GM18873 (cell line): ENCODE measurements around the gene SEPTIN8.

ENCODE experiments used
- ATAC-seq: cut with Tn5 transposase; IDR thresholded peaks from one replicate; pipeline ENCODE4 v1.9.1; 2021; ENCODE audit warnings: mild to moderate bottlenecking, moderate library complexity, moderate number of reproducible peaks; ENCODE audit not compliant: unreplicated experiment, low FRiP score

Gene SEPTIN8

GRCh38 chr5:132785864-132786263 is 8.8 kb upstream of the SEPTIN8 start:
- ATAC-seq, result no peak

DNA sequence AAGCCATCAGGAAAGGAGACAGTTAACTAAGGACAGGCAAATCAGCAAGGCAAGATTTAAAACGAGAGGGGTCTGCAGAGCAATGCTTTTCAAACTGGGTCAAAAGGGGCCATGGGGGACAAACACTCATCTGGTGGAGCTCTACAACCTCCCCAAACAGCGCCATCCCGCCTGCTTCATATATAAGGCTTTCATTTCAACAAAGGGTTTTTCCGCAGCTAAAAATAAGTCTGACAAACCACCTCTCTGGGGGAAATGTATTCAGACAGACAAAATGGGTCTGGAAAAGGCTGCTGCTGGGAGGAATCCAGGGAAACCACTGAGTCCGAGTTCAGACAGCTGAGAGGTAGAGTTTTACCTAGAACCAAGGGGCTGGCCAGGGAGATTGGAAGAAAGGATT is 8.3 kb upstream of the SEPTIN8 start:
- no peak for ATAC-seq

GRCh38 chr5:132782101-132782500 is 5.1 kb upstream of the SEPTIN8 start:
- no peak for ATAC-seq

GRCh38 chr5:132781029-132781428 is 4.0 kb upstream of the SEPTIN8 start:
- ATAC-seq, result no peak

DNA sequence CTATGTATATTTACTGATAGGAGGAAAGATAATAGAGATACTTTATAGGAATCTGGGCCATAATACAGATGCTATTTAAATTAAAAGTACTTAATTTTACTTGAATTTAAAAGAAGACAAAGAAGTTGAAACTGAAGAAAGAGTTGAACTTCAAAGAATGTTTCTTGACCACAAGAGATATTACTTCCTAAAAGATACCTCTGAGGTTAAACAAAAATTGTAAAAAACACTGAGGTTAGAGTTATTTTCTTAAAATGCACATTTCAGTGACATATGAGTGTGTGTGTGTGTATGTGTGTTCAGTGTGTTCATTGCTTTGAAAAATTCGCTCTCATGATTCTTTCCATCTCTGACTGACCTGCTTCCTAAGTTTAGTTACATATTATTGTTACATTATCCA is 3.5 kb upstream of the SEPTIN8 start:
- no peak for ATAC-seq

GRCh38 chr5:132779961-132780360 is 2.9 kb upstream of the SEPTIN8 start:
- ATAC-seq, result no peak

GRCh38 chr5:132778856-132779255 is 1.8 kb upstream of the SEPTIN8 start:
- ATAC-seq, result no peak

GRCh38 chr5:132778129-132778528 is 1.1 kb upstream of the SEPTIN8 start:
- ATAC-seq, result no peak

- ATAC-seq, result no peak
Measured at GRCh38 chr5:132776938-132777208, 166 bp downstream of the SEPTIN8 start.

DNA sequence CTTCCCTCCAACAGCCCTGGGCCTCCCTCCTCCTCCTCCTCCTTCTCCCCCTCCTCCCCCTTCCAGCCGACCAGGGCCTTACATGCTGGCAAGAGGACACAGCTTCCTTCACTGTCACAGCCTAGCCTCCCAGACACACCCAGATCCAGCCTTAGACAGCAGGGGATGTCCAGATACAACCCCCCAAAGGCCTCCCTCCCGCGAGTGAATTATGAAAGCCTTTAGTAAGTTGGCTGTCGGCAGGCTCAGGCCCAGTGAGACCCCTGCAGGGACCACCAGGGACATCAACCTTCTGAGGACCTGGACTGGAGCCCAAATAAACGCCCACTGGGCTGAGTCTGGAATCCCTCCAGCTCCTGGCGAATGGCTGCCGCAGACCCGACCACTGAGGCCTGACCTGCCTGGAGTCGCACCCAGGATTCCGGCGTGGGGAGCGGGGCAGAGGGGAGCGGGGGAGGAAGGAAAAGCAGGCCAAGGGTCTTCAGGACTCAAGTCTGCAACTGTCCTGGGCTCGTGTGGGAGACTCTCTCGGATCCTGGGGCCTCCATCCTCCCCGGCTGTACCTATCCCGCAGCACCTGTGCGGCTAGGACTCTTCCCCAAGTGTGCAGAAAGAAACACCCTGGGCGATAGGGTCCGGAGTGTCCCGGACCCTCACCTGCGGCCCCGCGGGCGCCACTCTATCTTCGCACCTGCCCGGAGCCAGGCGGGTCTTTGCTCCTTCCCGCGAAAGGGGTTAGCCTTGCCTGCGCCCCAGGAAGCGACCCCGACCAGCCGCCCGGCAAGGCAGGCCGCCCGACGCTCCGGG is 705 bp downstream of the SEPTIN8 start:
- ATAC-seq, result no peak

DNA sequence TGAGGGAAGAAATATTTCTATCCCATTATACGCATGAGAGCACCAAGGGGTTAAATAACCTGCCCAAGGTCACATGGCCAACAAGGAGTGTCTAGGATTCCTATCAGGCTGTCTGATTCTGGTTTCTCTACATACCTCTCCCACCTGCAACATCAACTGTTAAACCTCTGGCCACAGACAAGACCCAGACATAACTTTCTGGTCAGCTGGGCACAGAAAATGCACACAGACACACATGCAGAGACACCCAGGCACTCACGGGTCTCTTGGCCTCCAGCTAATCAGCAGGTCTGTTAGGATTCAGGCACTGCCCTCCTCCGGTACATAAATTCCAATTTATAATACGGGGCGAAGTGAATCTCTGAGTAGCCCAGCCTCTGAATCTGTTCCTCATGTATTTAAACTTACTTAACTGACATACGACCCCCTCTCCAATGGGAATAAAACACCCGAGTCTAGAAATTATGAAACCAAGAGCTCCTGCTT is 1.5 kb downstream of the SEPTIN8 start:
- no peak for ATAC-seq

DNA sequence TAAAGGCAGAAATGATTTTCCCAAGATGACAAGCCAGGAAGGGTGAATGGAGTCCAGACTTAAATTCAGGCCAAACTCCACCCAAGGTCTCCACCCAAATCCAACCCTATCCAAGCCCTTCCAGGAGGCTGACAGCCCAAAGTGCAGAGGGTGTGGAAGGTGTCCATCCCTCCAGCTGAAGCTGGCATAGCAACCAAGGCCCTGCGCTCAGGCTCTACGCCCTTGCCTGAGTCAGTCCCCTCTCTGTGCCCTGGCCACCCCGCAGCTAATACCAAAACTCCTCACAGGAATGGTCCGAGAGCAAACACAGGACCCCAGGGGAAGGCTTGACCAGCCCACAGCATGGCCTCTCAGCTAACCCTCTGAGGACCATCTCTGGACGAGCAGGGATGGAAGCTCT is 2.1 kb downstream of the SEPTIN8 start:
- ATAC-seq, result no peak

- ATAC-seq, result no peak
Measured at GRCh38 chr5:132774406-132774805, 2.6 kb downstream of the SEPTIN8 start.

DNA sequence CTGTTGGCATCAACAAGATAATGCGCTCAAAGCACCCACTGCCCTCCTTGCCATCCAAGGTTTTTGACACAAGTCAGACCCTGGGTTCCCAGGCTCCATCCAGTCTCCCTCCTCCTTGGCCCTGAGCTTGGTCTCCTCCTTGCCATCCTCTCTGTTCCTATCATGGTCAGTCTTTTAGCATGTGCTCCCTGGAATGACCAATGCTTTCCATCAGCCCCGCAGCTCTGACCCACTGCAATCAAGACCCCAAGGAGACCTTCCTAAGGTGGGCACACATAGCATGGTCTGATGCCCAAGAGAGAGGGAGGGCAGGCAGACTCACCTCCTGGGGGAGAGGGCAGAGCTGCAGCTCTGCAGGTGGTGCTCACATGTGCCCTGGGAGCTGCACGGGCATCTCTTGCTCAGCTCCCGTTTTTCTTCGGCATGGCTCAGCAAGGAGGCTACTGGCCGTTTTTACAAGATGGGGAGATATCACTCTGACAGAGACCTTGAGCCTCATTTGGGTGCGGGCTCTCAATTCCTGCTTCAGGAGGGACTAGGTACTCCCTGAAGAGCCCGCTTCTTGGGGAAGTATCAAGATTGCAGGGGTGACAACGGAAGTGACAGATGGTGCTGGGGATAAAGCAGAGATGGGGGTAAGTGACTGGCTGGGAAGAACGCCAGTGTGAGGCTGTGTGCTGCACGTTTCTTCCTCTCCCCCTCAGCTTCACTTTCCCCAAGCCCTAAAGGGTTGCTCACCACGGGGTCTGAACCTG is 3.3 kb downstream of the SEPTIN8 start:
- no peak for ATAC-seq

GRCh38 chr5:132773114-132773513 is 3.9 kb downstream of the SEPTIN8 start:
- ATAC-seq, result no peak

DNA sequence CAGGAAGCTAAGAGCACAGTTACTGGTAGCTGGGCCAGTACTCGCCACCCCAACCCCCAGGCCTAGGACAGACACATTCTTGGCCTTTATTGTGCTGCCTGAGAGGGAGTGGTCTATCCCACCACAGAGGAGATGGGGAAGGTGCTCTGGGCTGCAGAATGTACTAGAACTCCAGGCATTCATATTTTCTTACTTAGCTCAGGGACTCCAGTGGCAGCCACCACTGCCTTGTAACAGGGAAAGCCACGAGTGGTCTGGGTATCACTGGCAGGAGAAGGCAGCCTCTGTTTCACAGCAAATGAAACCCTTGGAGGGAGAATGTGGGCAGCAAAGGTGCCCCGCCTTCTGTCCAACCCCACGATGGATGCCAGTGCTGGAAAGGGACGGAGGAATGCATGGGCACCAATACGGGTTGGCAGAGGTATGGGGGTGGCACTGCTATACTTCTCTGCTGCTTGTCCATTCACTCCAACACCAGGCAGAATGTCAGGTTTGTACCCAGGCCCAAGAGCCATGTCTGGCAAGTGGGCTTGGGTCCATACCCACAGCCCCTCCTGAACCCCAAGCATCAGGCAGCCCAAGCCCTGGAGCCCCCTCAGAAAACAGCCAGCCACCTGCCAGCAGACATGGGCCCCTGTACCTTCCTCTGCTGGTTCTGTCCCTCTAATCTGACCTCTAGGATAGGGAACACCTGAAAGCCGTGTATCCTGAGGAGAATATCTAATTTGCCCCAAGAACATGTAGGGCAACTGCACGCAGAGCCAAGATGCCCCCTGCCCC is 4.6 kb downstream of the SEPTIN8 start:
- ATAC-seq, result no peak

- no peak for ATAC-seq
Measured at GRCh38 chr5:132771503-132771998, 5.5 kb downstream of the SEPTIN8 start.

- ATAC-seq, result no peak
Measured at GRCh38 chr5:132770476-132771159, 6.4 kb downstream of the SEPTIN8 start.

- no peak for ATAC-seq
Measured at GRCh38 chr5:132768485-132768868, 8.6 kb downstream of the SEPTIN8 start.

- ATAC-seq, result no peak
Measured at GRCh38 chr5:132767150-132767549, 9.9 kb downstream of the SEPTIN8 start.

DNA sequence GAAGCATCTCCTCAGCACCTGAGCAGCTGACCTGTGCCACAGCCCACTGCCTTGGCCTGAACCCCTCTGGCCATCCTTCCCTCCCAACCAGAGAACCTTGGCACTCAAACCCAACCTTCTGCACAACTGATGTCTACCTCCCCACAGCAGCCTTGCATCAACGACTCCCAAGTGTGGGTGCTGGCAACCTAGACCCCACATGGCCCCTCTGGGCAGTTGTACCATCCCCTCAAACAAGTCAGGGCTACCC is 10.3 kb downstream of the SEPTIN8 start:
- no peak for ATAC-seq
